GM21515 (cell line): Measurements from ENCODE around the gene TBC1D22A.
A peak's percentile ranks its signal among the peaks of the same experiment; 100 is the strongest.

Source experiments
- ATAC-seq: cut with Tn5 transposase; IDR thresholded peaks from one replicate; pipeline ENCODE4 v1.9.1; 2021; ENCODE audit not compliant: unreplicated experiment

TBC1D22A gene

GRCh38 chr22:46752988-46753310, 9.5 kb upstream of the TBC1D22A start:
- ATAC-seq: no peak

GRCh38 chr22:46753360-46753759, 9.1 kb upstream of the TBC1D22A start:
- no peak for ATAC-seq

DNA sequence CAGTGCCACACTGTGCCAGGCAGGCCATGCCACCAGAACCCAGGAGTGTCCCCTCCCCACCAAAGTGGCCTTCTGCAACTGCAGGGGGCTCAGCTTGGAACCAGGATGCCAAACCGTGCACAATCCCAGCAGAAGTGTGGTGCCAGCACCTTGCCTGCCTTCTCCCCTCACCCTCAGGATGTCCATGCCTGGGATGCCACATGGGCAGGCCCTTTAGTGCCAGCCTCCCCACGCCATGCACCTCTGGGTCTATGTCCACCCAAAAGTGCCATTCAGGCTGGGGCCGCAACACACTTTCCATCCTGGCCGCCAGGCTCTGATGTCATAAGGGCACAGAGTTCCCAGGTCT, 8.7 kb upstream of the TBC1D22A start:
- ATAC-seq: no peak

- ATAC-seq: no peak
Measured at GRCh38 chr22:46754110-46754799, 8.2 kb upstream of the TBC1D22A start.

DNA sequence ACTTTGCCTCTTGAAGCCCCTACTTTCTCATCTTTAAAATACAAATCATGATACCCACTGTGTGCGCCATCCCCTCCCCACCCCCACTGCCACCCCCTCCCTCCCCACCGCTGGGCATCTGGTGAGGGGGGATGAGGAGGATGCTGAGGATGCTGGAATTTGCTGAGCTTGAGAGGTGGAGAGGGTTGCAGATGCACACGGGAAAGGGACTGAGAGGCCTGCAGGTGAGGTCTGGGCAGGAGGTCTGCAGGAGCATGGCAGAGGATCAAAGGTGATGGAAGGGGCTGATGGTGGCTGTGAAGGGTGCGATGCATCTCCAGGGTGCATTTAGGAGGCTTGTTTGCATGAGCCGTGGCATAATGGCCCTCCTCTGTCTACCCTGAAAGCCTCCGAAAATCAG, 7.6 kb upstream of the TBC1D22A start:
- no peak for ATAC-seq

- ATAC-seq: no peak
Measured at GRCh38 chr22:46755525-46755924, 6.9 kb upstream of the TBC1D22A start.

DNA sequence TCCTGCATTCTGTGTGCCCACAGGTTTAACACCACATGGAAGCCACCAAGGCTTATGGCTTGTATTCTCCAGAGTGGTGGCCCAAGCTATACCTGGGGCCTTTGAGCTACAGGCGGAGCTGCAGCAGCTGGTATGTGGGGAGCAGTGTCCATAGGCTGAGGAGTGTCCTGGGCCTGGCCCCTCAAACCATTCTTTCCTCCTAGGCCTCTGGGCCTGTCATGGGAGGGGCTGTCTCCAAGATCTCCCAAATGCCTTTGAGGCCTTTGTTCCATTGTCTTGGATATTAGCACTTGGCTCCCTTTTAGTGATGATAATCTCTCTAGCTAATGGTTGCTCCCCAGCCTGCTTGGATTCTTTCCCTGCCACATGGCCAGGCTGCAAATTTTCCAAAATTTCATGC, 6.4 kb upstream of the TBC1D22A start:
- ATAC-seq: no peak

GRCh38 chr22:46757104-46757503, 5.3 kb upstream of the TBC1D22A start:
- no peak for ATAC-seq

- ATAC-seq: no peak
Measured at GRCh38 chr22:46758121-46758520, 4.3 kb upstream of the TBC1D22A start.

- no peak for ATAC-seq
Measured at GRCh38 chr22:46758867-46759290, 3.6 kb upstream of the TBC1D22A start.

- ATAC-seq: no peak
Measured at GRCh38 chr22:46761017-46761416, 1.4 kb upstream of the TBC1D22A start.

DNA sequence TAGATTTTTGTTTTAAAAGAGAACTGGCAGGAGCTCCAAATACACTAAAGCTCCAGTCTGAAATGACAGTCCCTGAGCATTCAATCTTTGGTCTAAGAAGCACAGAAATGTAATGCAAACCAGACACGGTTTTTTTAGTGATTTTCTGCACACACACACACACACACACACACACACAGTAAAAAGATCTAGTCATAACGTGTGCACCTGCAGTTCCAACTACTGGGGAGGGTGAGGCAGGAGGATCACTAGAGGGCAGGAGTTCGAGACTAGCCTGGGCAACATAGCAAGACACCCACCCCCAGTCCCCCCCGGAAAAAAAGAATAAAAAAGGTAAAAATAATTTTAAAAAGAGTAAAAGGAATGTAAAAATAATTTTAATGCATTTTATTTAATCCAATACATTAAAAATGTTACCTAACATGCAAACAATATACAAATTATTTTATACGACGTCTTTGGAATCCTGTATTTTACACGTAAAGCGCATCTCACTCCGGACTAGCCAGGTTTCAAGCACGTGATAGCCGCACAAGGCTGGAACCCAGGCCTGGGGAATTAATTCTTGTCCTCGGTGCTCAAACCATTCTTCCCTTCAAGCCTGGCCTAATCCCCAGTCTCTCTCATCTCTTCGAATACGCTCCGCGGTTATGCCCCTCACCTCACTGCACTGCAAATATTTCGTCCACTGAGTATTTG, 762 bp upstream of the TBC1D22A start:
- no peak for ATAC-seq

DNA sequence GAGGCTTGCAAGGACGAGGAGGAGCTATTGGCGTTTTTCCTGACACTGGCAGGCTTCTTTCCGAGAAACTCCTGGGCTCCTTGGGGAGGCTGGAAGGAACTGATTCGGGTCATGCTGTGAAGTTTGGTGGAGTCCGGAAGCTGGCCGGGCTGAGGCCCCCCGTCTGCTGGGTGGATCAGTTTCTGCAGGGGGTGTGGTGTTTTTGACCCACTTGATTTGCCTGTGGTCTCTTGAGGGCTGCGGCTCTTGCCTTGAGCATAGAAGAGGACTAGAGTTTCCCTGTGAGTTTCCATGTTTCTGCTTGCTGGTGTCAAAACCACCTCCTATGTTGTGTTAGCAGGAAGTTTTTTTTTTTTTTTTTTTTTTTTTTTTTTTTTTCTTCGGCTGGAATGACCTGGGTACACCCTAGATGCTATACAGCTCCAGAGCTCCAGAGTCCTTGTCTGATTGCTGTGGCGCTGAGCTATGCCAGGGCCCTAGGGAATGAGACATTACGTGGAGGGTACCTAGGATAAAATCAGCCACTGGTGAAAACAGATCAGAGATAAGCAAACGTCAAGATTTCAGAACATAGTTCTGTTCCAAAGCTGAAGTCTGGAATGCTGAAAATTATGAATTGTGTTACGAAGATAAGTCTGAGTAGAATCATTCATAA, 728 bp downstream of the TBC1D22A start:
- ATAC-seq: peak; percentile 53

DNA sequence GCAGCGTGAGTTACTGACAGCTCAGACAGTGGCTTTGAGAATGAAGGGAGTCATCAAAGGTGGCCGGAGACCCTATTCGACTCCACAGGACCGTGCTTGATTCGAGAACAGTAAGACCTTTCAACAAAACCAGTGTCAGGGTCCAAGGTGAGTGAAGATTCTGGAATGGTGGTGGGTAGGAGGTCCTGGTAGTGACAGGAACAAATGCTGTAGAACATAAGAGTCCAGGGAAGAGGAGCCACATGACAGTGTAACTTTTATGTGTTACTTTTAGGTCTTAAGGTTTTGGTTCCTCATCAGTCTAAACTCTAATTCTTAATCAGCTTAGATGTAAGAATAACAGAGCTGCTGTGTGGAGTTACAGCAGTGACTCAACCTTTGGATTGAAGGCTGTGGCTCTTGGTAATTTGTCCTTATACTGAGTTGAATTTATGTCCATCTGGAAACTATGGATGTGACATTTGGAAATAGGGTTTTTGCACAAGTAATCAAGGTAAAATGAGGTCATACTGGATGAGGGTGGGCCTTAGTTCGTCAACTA, 1.8 kb downstream of the TBC1D22A start:
- no peak for ATAC-seq

- ATAC-seq: no peak
Measured at GRCh38 chr22:46764779-46765485, 2.5 kb downstream of the TBC1D22A start.

DNA sequence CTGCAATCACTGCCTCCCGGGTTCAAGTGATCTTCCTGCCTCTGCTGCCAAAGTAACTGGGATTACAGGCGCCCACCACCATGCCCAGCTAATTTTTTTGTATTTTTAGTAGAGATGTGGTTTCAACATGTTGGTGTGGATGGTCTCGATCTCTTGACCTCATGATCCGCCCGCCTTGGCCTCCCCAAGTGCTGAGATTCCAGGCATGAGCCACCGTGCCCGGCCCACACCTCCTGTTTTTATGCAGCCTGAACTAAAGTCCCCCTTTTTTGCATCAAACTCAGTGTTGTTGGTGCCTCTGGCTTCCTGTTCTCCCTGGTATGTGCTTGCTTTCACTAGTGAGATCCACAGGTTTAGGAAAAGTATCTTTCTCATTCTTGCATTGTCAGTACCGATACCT, 4.2 kb downstream of the TBC1D22A start:
- ATAC-seq: no peak

- no peak for ATAC-seq
Measured at GRCh38 chr22:46767249-46767985, 5.0 kb downstream of the TBC1D22A start.

GRCh38 chr22:46769191-46769675, 6.8 kb downstream of the TBC1D22A start:
- ATAC-seq: no peak

GRCh38 chr22:46769706-46770105, 7.3 kb downstream of the TBC1D22A start:
- no peak for ATAC-seq

DNA sequence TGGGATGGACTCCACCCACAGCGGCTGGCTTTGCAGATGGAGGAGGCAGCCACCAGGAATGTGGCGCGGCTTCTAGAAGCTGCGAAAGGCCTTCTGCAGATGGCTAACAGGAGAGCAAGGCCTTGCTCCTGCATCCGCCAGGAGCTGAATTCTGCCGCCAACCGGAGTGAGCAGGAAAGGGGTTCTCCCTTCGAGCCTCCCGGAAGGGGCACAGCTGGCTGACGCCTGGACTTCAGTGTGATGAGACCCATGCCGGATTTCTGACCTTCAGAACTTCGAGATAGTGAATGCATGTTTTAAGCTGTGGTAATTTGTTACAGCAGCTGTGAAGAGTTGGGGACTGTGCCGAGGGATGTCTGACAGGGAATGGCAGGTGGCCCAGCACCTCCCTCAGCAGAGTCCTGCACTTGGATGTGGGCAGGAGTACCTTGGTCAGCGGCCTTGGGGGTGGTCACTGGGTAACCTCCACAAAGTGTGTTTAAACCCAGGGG, 7.7 kb downstream of the TBC1D22A start:
- ATAC-seq: no peak

DNA sequence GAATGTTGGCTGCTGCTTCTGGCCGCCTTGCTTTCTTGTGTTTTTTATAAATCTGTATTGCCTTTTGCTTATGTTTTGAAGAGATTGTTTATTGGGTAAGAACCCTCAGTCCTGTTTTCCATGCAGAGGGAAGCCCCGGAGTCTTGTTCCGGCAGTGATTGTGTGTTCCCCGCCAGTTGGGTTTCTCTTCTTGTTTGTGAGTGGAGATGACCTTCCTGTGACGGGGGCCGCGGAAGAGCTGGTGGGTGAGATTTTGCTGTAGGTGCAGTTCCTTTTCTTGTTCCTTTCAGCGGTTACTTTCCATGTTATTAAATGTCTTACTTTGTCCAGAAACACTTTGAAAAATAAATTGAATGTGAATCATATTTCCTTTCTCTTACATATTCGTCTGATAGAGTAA, 8.3 kb downstream of the TBC1D22A start:
- no peak for ATAC-seq
